ENCODE measurements around the gene LRRC71.

The LRRC71 gene

DNA sequence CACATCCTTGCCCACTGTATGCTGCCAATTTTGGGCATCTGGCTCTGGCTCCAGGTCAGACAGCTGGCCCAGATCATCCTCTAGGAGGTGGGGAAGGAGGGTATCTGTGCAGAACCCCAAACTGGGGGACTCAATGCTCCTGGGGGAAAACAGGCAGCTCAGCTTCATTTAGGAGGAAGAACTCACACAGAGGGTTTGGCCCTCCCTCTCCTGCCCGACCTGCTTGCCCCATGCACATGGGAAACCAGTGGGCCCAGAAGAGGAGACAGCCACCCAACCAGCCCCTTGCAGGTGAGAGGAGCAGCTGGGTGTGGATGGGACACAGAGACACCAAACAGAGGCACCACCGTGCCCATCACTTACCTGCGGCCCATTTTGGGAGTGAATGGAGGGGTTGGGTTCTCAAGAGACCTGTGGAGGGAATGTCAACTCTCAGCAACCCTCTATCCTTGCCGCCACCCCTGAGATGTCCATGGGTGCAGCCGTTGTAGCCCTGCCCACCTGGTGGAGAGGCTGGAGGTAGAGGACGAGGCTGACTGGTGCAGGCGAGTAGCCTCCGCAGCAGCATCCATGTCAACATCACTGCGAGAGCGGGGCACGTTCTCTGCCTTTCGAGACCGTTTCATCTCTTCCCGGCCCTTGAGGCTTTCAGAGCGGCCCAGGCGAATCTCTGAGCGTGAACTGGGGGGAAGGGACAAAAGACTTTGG lies 27.5 kb downstream of the LRRC71 start:
- DNase-seq = no peak

DNA sequence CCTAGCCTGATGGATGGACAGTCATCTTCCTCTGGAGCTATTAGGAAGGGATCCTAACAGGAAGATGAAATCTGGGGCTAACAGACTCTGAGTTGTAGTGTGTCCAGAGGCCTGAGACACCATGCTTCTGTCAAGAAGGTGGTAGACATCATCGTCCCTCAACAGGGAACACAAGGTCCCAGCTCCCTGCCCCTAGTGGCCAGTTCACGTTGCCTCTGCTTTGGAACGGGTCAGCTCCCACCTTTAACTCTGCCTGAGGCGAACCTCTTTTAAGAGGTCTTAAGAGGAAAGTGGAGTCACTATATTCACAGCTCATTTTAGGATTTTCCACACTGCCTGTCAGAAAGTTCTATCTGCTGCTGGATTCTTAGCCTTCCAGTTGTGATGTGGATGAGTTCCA lies 28.3 kb downstream of the LRRC71 start:
- no peak for DNase-seq

DNA sequence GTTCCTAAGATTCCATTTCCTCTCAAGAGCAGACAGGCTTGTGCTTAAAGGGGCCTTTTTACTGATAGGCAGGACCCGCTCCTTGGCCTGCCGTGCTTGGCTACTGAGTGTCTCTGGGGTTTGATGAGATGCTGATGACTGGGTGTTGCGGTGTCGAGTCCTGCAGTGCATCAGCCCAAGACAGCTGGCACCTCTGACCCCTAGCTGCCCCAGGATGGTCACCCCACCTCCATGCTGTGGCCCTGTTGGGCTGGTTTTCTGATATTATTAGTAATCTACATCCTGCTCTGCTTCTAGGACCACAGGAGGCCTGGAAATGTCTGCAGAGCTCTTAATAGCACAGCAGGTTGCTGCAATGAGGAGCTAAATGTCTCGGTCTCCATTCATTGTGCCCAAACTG lies 28.7 kb downstream of the LRRC71 start:
- DNase-seq = no peak

DNA sequence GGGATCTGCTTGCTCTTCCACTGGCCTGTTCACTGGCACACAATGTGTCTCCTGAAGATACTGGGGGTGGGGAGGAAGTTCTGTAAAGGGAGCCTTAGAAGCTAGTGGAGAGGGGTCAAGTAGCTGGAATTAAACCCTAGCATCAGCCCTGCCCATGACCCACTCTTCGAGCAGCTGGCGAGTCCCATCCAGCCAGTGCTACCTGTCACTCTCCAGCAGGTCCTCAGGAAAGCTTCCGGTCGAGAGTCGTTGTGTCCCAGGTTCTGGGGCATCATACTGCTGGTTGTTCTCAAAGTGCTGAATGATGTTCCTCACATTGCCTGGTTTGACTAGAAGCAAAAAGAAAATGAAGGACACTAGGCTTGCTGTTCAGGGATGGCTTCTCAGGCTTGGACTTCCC lies 30.9 kb downstream of the LRRC71 start:
- no peak for DNase-seq

DNA sequence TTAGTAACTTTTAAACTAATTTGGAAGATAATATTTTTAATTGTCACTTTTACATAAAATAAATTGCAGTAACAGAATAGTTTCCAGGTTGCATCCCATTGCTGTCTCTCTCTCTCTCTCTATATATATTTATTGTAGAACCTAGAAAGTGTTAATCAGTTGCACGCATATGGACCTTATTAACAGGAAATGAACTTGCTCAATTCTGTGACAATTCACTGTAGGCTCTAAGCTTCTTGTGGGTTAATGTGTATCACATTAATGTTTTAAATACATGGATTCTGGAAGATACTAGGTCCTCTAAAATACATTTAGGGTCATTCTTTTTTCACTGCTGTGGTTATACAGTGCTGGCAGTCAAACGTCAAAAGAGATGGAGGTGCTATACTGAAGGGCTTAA lies 33.1 kb downstream of the LRRC71 start:
- no peak for DNase-seq

DNA sequence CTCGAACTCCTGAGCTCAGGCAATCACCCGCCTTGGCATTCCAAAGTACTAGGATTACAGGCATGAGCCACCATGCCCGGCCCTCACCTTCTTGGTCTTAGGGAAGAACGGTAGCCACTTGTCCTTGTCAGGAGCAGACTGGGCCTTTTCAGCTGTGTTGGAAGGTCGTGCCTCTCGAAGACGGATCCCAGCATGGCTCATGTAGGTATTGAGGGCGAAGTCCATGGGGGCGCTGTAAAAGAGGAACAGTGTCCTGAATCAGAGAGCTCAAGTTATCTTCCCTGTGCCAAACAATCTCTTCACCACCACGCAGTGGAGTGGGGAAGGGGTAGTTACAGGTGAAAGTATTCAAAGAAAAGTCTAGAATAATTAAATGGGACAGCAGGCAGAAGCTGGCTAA lies 35.9 kb downstream of the LRRC71 start:
- no peak for DNase-seq

DNA sequence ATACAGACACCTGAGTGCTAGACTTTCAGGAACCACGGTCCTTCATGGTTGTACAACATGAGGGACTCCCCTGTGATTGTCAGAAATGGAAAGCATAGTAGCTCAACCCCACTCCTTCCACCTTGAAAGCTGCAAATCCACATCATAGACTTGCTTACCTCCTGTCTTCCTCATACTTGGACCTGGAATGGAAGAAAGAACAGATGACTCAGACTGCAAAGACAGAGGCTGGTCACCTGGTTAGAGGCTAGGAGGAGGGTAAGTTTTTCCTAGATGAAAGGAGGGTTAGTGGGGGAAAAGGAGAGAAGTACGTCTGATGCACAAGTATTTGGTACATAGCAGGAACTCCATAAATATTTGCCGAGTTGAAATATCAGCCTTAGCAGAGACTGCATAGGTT lies 37.2 kb downstream of the LRRC71 start:
- no peak for DNase-seq

DNA sequence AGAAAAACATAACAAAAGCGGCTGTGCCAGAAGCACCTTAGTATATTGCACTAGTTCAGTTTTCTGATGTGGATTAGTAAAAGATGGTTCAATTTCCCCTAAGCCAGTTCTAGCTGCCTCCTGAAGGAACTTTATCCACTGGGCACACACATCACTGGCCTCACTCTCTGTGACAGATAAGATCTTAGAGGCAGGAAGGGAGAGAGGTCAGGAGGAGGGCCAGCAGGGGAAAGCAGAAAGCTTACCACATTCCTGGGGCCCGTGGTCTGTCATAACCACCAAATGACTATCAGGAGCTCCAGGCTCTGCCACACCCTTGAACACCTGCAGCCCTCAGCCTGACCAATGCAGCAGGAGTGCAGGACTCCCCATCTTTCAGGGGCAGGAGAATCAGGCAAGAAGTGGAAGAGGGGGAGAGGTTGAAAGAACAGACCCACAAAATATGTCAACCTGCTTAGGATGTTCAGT lies 37.8 kb downstream of the LRRC71 start:
- no peak for DNase-seq

DNA sequence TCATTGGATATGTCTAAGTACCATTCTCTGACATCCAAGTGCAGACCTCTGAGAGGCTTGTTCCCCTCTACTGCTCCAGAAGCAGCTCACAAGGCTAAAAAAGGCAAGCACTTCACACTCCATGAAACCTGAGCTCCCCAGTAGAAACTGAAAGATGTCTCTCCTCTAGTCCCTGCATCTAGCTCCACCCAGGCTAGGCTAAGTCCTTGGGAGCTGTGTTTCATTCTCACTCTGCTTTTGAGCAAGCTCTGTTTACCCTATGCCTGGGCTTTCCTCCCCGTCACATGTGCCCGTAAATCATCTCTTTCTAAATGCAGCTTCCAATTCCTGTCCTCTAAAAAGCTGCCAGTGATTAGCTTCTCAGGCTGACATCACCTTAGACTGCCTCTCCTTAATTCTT lies 39.0 kb downstream of the LRRC71 start:
- DNase-seq = no peak

DNA sequence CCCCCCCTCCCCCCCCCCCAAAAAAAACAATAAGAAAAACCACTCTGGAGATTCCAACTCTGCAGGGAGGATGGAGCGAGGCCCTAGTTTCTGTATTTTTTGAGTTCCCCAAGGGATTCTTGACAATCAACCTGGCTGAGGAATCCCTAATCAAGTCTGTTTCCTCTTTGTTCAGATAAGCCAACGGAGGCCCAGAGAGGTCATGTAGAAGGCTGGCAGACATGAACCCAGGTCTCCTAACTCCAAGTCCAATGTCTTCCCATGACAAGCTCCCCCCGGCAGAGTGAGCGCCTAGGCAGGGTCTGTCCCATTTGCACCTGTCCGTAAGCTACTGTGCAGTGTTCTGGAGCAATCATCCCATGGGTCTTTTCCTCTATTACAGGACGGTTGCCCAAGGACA lies 39.5 kb downstream of the LRRC71 start:
- DNase-seq = no peak

DNA sequence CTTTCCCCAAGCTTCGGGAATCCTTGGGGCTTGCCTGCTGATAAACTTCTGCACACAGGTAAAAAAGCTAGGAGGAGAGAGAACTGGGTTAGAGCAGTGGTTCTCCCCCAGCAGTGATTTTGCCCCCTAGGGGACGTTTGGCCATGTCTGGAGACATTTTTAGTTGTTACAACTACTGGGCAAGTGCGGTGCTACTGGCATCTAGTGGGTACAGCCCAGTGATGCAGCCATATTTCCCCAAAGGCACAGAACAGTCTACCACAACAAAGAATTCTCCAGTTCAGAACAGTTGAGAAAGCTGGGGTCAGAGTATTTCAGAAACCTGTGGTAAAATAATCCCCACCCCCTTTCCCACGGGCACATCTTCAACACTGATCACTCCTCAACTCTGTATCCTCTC lies 41.3 kb downstream of the LRRC71 start:
- peak; percentile 13 to 50 (median 44) for DNase-seq

DNA sequence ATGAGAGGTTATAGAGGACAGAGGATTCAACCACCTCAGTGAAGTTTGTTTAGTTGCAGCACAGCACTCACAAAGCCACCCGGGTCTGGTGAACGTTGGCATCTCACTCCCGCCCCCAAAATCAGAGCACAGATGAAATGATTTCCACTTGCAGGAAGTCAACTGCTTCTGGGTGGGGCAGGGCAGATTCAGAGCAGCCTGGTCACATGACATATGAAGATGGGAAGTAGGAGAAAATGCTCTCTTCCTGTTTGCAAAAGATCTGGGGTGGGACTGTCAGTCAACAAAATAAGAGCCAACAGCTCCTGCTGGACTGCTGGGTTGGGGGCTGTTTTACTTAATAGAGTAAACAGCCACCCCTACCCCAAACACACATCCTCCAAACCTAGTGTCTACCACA lies 43.2 kb downstream of the LRRC71 start:
- peak; percentile 70 to 89 (median 86) for DNase-seq

DNA sequence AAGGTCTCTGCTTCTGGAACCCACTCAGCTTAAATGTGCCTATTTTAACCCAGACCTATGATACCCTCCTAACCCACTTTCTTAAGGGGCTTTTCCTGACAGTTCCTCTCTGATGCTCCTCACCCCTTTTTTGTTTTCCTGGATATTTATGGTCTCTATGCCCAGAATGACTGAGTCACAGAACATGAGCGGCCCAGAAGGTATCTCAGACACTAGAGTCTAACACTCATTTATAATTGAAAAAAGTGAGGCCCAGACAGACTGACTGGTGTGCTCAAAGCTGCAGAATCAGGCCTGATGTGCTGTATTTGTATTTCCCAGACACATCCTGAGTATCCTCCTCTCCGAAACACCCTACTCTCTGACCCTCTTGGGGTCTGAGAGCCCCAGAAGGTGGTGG lies 44.0 kb downstream of the LRRC71 start:
- DNase-seq = no peak

DNA sequence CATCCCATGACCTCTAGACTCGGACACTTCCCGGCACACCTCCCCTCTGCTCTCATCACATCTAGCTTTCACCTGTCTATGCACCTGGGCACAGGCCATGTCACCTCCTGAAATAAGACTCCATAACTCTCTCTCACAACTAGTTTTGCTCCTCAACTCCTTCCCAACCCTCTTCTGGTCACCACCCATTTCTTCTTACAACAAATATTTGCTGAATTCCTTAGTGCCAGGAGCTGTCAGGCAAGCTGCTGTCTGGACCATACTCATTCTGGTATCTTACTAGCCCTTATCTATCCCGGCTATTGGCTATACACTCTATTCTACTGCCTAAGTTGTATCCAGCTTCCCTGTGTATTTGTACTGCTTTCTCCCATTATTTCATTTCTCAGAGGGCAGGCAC lies 49.1 kb downstream of the LRRC71 start:
- DNase-seq = no peak

DNA sequence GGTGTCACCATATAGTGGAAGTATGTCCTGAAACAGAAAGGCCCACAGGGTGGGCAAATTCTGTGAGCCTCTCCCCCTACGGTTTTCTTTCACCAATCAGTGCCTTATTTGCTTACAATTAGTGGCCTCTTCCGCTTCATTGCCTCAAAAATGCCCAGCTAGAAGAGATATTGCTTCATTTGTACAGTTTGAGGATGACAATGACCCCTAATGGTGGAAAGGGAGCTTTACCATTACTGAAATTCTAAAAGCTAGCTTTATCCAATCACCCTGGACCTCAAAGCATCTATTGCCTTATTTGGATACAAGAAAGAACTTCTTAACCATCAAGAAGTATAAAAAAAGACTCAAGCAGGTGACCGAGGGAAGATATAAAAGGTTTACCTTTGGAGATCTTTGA lies 49.6 kb downstream of the LRRC71 start:
- no peak for DNase-seq

DNA sequence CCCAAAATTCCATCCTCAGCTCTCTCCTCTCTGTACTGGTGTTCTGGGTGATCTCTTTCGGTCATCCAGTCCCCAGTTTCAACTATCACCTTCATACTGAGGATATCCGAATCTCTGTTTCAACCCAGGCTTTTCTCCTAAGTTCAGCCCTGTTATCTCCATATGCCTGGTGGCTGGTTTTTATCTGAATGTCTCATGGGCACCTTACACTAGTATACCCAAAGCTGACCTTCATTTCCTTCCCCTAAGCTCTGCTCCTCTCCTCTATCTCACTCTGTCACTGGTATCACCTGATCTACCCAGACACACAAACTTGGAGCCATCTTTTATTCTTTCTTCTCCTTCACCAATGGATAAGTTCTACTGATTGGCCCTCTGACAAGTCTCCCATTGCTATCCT lies 53.0 kb downstream of the LRRC71 start:
- no peak for DNase-seq

DNA sequence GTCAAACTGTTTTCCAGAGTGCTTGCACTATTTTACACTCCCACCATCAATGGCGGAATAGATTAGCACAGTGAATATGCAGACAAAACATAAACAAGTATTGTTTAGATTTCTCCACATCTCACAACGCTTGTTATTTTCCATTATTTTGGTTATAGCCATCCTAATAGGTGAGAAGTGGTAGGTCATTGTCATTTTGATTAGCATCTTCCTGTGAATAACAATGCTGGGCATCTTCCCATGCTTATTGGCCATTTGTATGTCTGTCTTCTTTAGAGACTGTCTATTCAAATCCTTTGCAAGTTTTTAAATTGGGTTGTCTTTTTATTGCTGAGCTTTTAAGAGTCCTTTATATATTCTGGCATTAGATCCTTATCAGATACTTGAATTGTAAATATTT lies 54.7 kb downstream of the LRRC71 start:
- no peak for DNase-seq

DNA sequence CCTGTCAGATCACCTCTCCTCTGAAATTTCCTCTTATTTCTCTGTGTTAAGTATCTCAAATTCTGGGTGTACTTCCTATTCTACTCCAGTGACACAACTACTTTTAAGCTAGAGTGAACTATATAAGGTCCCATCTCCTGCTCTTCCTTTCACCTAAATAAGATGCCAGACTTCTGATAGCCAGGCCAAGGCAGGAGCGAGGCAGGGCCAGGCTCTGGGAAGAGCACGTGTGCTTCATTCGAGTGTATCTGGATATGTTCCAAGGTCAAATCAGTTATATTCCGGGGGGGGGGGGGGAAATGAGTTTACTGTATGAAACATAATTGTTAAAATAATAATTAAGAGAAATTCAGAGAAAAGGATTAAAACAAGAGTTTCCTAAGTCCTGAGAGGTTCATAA lies 60.1 kb downstream of the LRRC71 start:
- no peak for DNase-seq

All from suppressor macrophage (primary cell).